SK-N-SH (cell line): ENCODE measurements around the gene WDR48. TPM values are rescaled to one million over a fixed set of nuclear protein-coding genes. Genes with fewer than 3 reads are reported as not detected.

Source experiments
- CTCF ChIA-PET: fragments of 300-600, 350-600 bp; formaldehyde crosslinking; extraction: SDS; loops from one replicate; lab custom pipeline; 2021; lab: Yijun Ruan, JAX
- POLR2A ChIA-PET: fragments of 350-600 bp; sonication (Branson Sonifier 250); formaldehyde crosslinking; extraction: SDS; loops from one replicate; lab custom pipeline; 2020; ENCODE audit warnings: antibody characterized with exemption, inconsistent platforms; lab: Yijun Ruan, JAX
- DNase-seq: peaks from one replicate; pipeline ENCODE4 v3.0.0; 2012
- H2AFZ ChIP-seq: fragments of 200-600 bp; sonication (generic); 2 replicates; pipeline ENCODE4 v1.8.1; 2016; ENCODE audit warnings: antibody characterized with exemption, mild to moderate bottlenecking, low read depth
- H3F3A ChIP-seq: fragments of 200-600 bp; sonication (generic); replicated peaks from 2 replicates; pipeline ENCODE3; 2016; ENCODE audit warnings: antibody characterized with exemption, mild to moderate bottlenecking; ENCODE audit not compliant: insufficient read depth
- H3K27ac ChIP-seq, 2 experiments: fragments of 200-500 bp in 1 of 2; fragments of 200-600 bp in 1 of 2; sonication (Bioruptor generic) in 1 of 2; sonication (generic), shearing (Covaris generic) in 1 of 2; 2 replicates each; pipeline versions ENCODE4 v1.5.1 to v1.6.1; 2014 to 2016; ENCODE audit warnings: low read depth in 2 of 2, inconsistent platforms in 1 of 2, low read length in 1 of 2, mild to moderate bottlenecking in 1 of 2, mixed read lengths in 1 of 2
- H3K27me3 ChIP-seq: fragments of 200-600 bp; sonication (generic), shearing (Covaris generic); 2 replicates; pipeline ENCODE4 v1.6.1; 2016; ENCODE audit warnings: mixed run types; ENCODE audit not compliant: insufficient read depth
- H3K36me3 ChIP-seq, 2 experiments: fragments of 200-500 bp in 1 of 2; fragments of 200-600 bp in 1 of 2; sonication (Bioruptor generic) in 1 of 2; sonication (generic) in 1 of 2; replicated peaks in 1 of 2; 2 replicates each; pipeline versions ENCODE3 to v1.5.1; 2014 to 2016; ENCODE audit warnings: low read length in 1 of 2, mild to moderate bottlenecking in 1 of 2; ENCODE audit not compliant: insufficient read depth in 2 of 2, control insufficient read depth in 1 of 2
- H3K4me1 ChIP-seq, 2 experiments: fragments of 200-500 bp in 1 of 2; fragments of 200-600 bp in 1 of 2; sonication (Bioruptor generic) in 1 of 2; sonication (generic), shearing (Covaris generic) in 1 of 2; 2 replicates each; pipeline versions ENCODE4 v1.5.1 to v1.6.1; 2014 to 2016; ENCODE audit warnings: low read depth in 1 of 2, low read length in 1 of 2, mixed run types in 1 of 2; ENCODE audit not compliant: insufficient read depth in 2 of 2, control insufficient read depth in 1 of 2
- H3K4me2 ChIP-seq: fragments of 200-600 bp; sonication (generic), shearing (Covaris generic); 2 replicates; pipeline ENCODE4 v1.6.1; 2017; ENCODE audit warnings: mixed run types
- H3K4me3 ChIP-seq, 2 experiments: fragments of 200-500 bp in 1 of 2; fragments of 200-600 bp in 1 of 2; sonication (Bioruptor generic) in 1 of 2; sonication (generic), shearing (Covaris generic) in 1 of 2; 2 replicates each; pipeline versions ENCODE4 v1.5.1 to v1.8.1; 2014 to 2016; ENCODE audit warnings: low read depth in 2 of 2, inconsistent platforms in 1 of 2, low read length in 1 of 2, mild to moderate bottlenecking in 1 of 2, mixed read lengths in 1 of 2, moderate library complexity in 1 of 2
- H3K79me2 ChIP-seq: fragments of 200-600 bp; sonication (generic); 2 replicates; pipeline ENCODE4 v1.8.1; 2017; ENCODE audit warnings: mild to moderate bottlenecking; ENCODE audit not compliant: insufficient read depth
- H3K9ac ChIP-seq: fragments of 200-600 bp; sonication (generic); 2 replicates; pipeline ENCODE4 v1.6.1; 2017; ENCODE audit warnings: mixed run types
- H3K9me2 ChIP-seq: fragments of 200-600 bp; sonication (generic); 2 replicates; pipeline ENCODE4 v1.6.1; 2017; ENCODE audit warnings: mixed run types
- H3K9me3 ChIP-seq: fragments of 200-600 bp; sonication (generic); 2 replicates; pipeline ENCODE4 v1.6.1; 2017; ENCODE audit warnings: mixed run types, mild to moderate bottlenecking, moderate library complexity
- H4K20me1 ChIP-seq: fragments of 200-600 bp; sonication (generic); 2 replicates; pipeline ENCODE4 v1.6.1; 2017; ENCODE audit warnings: mild to moderate bottlenecking, mixed run types; ENCODE audit not compliant: insufficient read depth
- CHD2 ChIP-seq: fragments of 150-350 bp; IDR thresholded peaks from 2 replicates; pipeline ENCODE4 v1.6.1; 2018; ENCODE audit warnings: low read length; ENCODE audit not compliant: partially characterized antibody
- EP300 ChIP-seq, 2 experiments: IDR thresholded peaks; 2 replicates each; pipeline versions ENCODE4 v1.4.0 to v1.6.1; 2012; ENCODE audit warnings: borderline replicate concordance in 1 of 2, low read depth in 1 of 2, low read length in 1 of 2
- EZH2phosphoT487 ChIP-seq: fragments of 200-600 bp; sonication (generic); IDR thresholded peaks from 2 replicates; pipeline ENCODE4 v1.6.1; 2017; ENCODE audit warnings: low read depth, mixed run types, mild to moderate bottlenecking, antibody characterized with exemption, moderate library complexity, borderline replicate concordance
- FOXJ3 ChIP-seq: sonication (generic); formaldehyde crosslinking; IDR thresholded peaks from 2 replicates; pipeline ENCODE4 v1.5.1; 2020; ENCODE audit warnings: mild to moderate bottlenecking, missing genetic modification reagents
- FOXM1 ChIP-seq: IDR thresholded peaks from 2 replicates; pipeline ENCODE4 v1.4.0; 2012; ENCODE audit warnings: low read depth, mild to moderate bottlenecking
- MEF2A ChIP-seq: IDR thresholded peaks from 2 replicates; pipeline ENCODE4 v1.4.0; 2012; ENCODE audit warnings: low read depth, borderline replicate concordance
- NRF1 ChIP-seq: IDR thresholded peaks from 2 replicates; pipeline ENCODE4 v1.6.1; 2012; ENCODE audit warnings: low read depth, mild to moderate bottlenecking, low read length
- RCOR1 ChIP-seq: fragments of 150-350 bp; IDR thresholded peaks from 2 replicates; pipeline ENCODE4 v1.6.1; 2017; ENCODE audit warnings: antibody characterized with exemption, low read length
- RFX5 ChIP-seq: IDR thresholded peaks from 2 replicates; pipeline ENCODE4 v1.6.1; 2012; ENCODE audit warnings: mild to moderate bottlenecking, improper control_type of control experiment, low read length
- SMC3 ChIP-seq: IDR thresholded peaks from 2 replicates; pipeline ENCODE4 v1.6.1; 2012; ENCODE audit warnings: low read depth, low read length, improper control_type of control experiment
- TAF1 ChIP-seq: IDR thresholded peaks from 2 replicates; pipeline ENCODE4 v1.6.1; 2012; ENCODE audit warnings: low read depth, mild to moderate bottlenecking, low read length, moderate library complexity, borderline replicate concordance
- TEAD4 ChIP-seq: IDR thresholded peaks from 2 replicates; pipeline ENCODE4 v1.4.0; 2012; ENCODE audit warnings: mild to moderate bottlenecking, borderline replicate concordance; ENCODE audit not compliant: insufficient read depth
- YY1 ChIP-seq: IDR thresholded peaks from 2 replicates; pipeline ENCODE4 v1.4.0; 2012; ENCODE audit warnings: low read depth, mild to moderate bottlenecking
- WGBS: methylation state at CpG from one replicate; pipeline ENCODE4 v1.1.6; 2017; ENCODE audit warnings: low lambda C conversion rate; 5-methylcytosine and 5-hydroxymethylcytosine counted together
- polyA plus RNA-seq, 3 experiments: library from polyadenylated mRNA; depleted of rRNA; stranded (reverse); fragments of >200 nt; gene quantifications; 2 replicates each; pipeline ENCODE4 v1.2.3, GENCODE V29; 2012
- TF ChIP-seq, protein P1 (sequence below): fragments of 150-350 bp; IDR thresholded peaks from 2 replicates; pipeline ENCODE4 v1.6.1; 2017; ENCODE audit warnings: antibody characterized with exemption, low read length, low read depth, borderline replicate concordance
- TF ChIP-seq, protein P2 (sequence below): fragments of 150-350 bp; IDR thresholded peaks from 2 replicates; pipeline ENCODE4 v1.6.1; 2016; ENCODE audit warnings: mild to moderate bottlenecking, low read depth, low read length
- TF ChIP-seq, protein P3 (sequence below): IDR thresholded peaks from 2 replicates; pipeline ENCODE4 v1.4.0; 2012; ENCODE audit warnings: low read depth, borderline replicate concordance
- TF ChIP-seq, protein P4 (sequence below): IDR thresholded peaks from 2 replicates; pipeline ENCODE4 v1.6.1; 2012; ENCODE audit warnings: mild to moderate bottlenecking, low read depth, low read length, moderate library complexity

Gene WDR48
- polyA plus RNA-seq, 1 of the 3 experiments (the other 2 are of a cell fraction): 12.1 TPM

DNA sequence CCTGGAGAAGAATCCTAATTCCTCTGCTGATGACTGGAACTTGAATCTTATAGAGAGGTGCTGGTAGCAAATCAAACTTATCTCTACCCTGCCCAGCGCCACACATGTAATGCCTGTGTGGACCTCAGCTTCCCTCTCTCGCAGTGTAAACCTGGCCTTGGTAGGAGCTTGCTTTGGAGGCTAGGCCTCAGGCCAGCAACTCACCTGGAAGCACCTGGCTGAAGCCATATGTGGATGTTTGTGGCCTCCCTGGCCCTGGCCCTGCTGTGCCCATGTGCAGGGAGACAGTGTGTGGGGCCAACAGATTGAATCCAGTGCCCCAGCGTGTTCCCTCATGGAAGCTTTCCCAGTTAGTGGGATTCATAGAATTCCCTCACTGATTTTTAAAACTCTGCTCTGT is 64.1 kb downstream of the WDR48 start:
- ChIA-PET POLR2A (no interaction called here), CTCF (interaction anchor here (0.7 to 3.9 kb wide), 6 partner anchors 8 to 176 kb away, joined by 3 to 16 read pairs (median 4); partner anchors contain the start of genes GORASP1 and TTC21A)
- Histone ChIP-seq H3K9me3 (no peaks in the 10 kb centered on the region), H3K27ac (no peak overlapping the region), H3K9ac (no peak overlapping the region), H3K4me3 (no peak overlapping the region), H3K36me3 (peaks cover 0 to 6% of the 10 kb centered on the region in 2 experiments), H3K9me2 (no peaks in the 10 kb centered on the region), H3K27me3 (no peaks in the 10 kb centered on the region), H2AFZ (no peak overlapping the region), H3K4me2 (no peak overlapping the region), H3K4me1 (no peaks in the 10 kb centered on the region), H3F3A (no peaks in the 10 kb centered on the region), H3K79me2 (no peaks in the 10 kb centered on the region), H4K20me1 (no peaks in the 10 kb centered on the region)
- TF ChIP-seq CHD2 (no peak), EZH2phosphoT487 (no peak), RFX5 (no peak), SMC3 (no peak), MEF2A (no peak), EP300 (IDR thresholded peaks at IDR 0.05; ENCODE audit: borderline replicate concordance in 1 of 2, low read depth in 1 of 2, low read length in 1 of 2) (no peak), TEAD4 (no peak), FOXM1 (no peak), FOXJ3 (CRISPR knock-in tag) (no peak), NRF1 (no peak), RCOR1 (no peak), TAF1 (no peak), YY1 (no peak)
- TF ChIP-seq, protein P1, sequence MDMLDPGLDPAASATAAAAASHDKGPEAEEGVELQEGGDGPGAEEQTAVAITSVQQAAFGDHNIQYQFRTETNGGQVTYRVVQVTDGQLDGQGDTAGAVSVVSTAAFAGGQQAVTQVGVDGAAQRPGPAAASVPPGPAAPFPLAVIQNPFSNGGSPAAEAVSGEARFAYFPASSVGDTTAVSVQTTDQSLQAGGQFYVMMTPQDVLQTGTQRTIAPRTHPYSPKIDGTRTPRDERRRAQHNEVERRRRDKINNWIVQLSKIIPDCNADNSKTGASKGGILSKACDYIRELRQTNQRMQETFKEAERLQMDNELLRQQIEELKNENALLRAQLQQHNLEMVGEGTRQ: no peak
- TF ChIP-seq, protein P2, sequence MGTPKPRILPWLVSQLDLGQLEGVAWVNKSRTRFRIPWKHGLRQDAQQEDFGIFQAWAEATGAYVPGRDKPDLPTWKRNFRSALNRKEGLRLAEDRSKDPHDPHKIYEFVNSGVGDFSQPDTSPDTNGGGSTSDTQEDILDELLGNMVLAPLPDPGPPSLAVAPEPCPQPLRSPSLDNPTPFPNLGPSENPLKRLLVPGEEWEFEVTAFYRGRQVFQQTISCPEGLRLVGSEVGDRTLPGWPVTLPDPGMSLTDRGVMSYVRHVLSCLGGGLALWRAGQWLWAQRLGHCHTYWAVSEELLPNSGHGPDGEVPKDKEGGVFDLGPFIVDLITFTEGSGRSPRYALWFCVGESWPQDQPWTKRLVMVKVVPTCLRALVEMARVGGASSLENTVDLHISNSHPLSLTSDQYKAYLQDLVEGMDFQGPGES: no peak
- TF ChIP-seq, protein P3, sequence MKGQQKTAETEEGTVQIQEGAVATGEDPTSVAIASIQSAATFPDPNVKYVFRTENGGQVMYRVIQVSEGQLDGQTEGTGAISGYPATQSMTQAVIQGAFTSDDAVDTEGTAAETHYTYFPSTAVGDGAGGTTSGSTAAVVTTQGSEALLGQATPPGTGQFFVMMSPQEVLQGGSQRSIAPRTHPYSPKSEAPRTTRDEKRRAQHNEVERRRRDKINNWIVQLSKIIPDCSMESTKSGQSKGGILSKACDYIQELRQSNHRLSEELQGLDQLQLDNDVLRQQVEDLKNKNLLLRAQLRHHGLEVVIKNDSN: no peak
- TF ChIP-seq, protein P4, sequence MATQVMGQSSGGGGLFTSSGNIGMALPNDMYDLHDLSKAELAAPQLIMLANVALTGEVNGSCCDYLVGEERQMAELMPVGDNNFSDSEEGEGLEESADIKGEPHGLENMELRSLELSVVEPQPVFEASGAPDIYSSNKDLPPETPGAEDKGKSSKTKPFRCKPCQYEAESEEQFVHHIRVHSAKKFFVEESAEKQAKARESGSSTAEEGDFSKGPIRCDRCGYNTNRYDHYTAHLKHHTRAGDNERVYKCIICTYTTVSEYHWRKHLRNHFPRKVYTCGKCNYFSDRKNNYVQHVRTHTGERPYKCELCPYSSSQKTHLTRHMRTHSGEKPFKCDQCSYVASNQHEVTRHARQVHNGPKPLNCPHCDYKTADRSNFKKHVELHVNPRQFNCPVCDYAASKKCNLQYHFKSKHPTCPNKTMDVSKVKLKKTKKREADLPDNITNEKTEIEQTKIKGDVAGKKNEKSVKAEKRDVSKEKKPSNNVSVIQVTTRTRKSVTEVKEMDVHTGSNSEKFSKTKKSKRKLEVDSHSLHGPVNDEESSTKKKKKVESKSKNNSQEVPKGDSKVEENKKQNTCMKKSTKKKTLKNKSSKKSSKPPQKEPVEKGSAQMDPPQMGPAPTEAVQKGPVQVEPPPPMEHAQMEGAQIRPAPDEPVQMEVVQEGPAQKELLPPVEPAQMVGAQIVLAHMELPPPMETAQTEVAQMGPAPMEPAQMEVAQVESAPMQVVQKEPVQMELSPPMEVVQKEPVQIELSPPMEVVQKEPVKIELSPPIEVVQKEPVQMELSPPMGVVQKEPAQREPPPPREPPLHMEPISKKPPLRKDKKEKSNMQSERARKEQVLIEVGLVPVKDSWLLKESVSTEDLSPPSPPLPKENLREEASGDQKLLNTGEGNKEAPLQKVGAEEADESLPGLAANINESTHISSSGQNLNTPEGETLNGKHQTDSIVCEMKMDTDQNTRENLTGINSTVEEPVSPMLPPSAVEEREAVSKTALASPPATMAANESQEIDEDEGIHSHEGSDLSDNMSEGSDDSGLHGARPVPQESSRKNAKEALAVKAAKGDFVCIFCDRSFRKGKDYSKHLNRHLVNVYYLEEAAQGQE: no peak
- no peak for DNase-seq
- 90% methylated on average over 3 of the region's 3 CpGs for WGBS
